H1 (cell line): ENCODE results near the gene MMP24. TPM values are rescaled to one million over a fixed set of nuclear protein-coding genes. Genes with fewer than 3 reads are reported as not detected.

Source experiments
- CTCF ChIA-PET: fragments of 300-600 bp; sonication (Branson Sonifier 250); formaldehyde crosslinking; loops from one replicate; lab custom pipeline; 2021; ENCODE audit not compliant: partially characterized antibody; lab: Charles Lee
- POLR2A ChIA-PET: fragments of 300-600 bp; sonication (Branson Sonifier 250); formaldehyde crosslinking; loops from one replicate; lab custom pipeline; 2021; ENCODE audit warnings: inconsistent platforms; ENCODE audit not compliant: partially characterized antibody; lab: Charles Lee
- DNase-seq, 2 experiments: peaks; one replicate each; pipeline versions ENCODE4 v3.0.0 to v3.0.0-alpha.2; 2010 to 2022; ENCODE audit warnings: low spot score in 2 of 2, low read depth in 1 of 2, mixed read lengths in 1 of 2
- FAIRE-seq: peaks from 2 replicates; lab custom pipeline; 2011; peaks lifted over from hg19 to GRCh38; lab: Jason Lieb, UNC
- H2AFZ ChIP-seq: 2 replicates; pipeline ENCODE4 v1.8.1; 2012; ENCODE audit warnings: low read length, inconsistent platforms
- H2AK5ac ChIP-seq: 2 replicates; pipeline ENCODE4 v1.6.1; 2013; ENCODE audit warnings: low read depth, low read length
- H2BK120ac ChIP-seq: replicated peaks from 2 replicates; pipeline ENCODE3; 2013; ENCODE audit warnings: low read depth, low read length, inconsistent platforms
- H2BK12ac ChIP-seq: 2 replicates; pipeline ENCODE4 v1.6.1; 2013; ENCODE audit warnings: low read depth, low read length
- H2BK15ac ChIP-seq: 2 replicates; pipeline ENCODE4 v1.6.1; 2013; ENCODE audit warnings: low read length
- H2BK20ac ChIP-seq: 2 replicates; pipeline ENCODE4 v1.6.1; 2013; ENCODE audit warnings: low read length
- H2BK5ac ChIP-seq: 2 replicates; pipeline ENCODE4 v1.6.1; 2013; ENCODE audit warnings: low read depth, low read length
- H3K14ac ChIP-seq: 2 replicates; pipeline ENCODE4 v1.6.1; 2013; ENCODE audit warnings: inconsistent platforms; ENCODE audit not compliant: insufficient read length
- H3K18ac ChIP-seq: 2 replicates; pipeline ENCODE4 v1.6.1; 2013; ENCODE audit warnings: low read length; ENCODE audit errors: extremely low read depth
- H3K23ac ChIP-seq: 2 replicates; pipeline ENCODE4 v1.6.1; 2013; ENCODE audit warnings: inconsistent platforms; ENCODE audit not compliant: insufficient read length
- H3K23me2 ChIP-seq: 2 replicates; pipeline ENCODE4 v1.6.1; 2013; ENCODE audit warnings: low read depth, low read length
- H3K27ac ChIP-seq: 2 replicates; pipeline ENCODE4 v1.6.1; 2011; ENCODE audit warnings: low read depth, low read length, inconsistent platforms
- H3K27me3 ChIP-seq, 4 experiments: replicated peaks in 1 of 4; 1 replicate in 1 of 4; 2 replicates in 3 of 4; pipeline versions ENCODE4 v1.6.1 to v1.8.1; 2011 to 2013; ENCODE audit warnings: low read length in 3 of 4, mild to moderate bottlenecking in 3 of 4, inconsistent platforms in 2 of 4, mixed read lengths in 2 of 4, moderate library complexity in 1 of 4; ENCODE audit not compliant: control insufficient read depth in 3 of 4, insufficient read depth in 3 of 4; ENCODE audit errors: extremely low read depth in 1 of 4
- H3K36me3 ChIP-seq, 4 experiments: 2 replicates each; pipeline versions ENCODE4 v1.6.1 to v1.8.1; 2011 to 2013; ENCODE audit warnings: mild to moderate bottlenecking in 4 of 4, low read length in 3 of 4, moderate library complexity in 2 of 4, control low read depth in 1 of 4, inconsistent platforms in 1 of 4; ENCODE audit not compliant: insufficient read depth in 4 of 4, control insufficient read depth in 2 of 4
- H3K4ac ChIP-seq: replicated peaks from 2 replicates; pipeline ENCODE3; 2013; ENCODE audit warnings: low read length, low read depth, mixed read lengths, inconsistent platforms; ENCODE audit not compliant: insufficient read length
- H3K4me1 ChIP-seq, 4 experiments: replicated peaks in 1 of 4; 1 replicate in 1 of 4; 2 replicates in 3 of 4; pipeline versions ENCODE4 v1.6.1 to v1.8.1; 2011 to 2013; ENCODE audit warnings: low read length in 3 of 4, inconsistent platforms in 2 of 4, mixed read lengths in 1 of 4; ENCODE audit not compliant: insufficient read depth in 4 of 4, control insufficient read depth in 3 of 4
- H3K4me2 ChIP-seq, 2 experiments: 2 replicates each; pipeline versions ENCODE4 v1.6.1 to v1.8.1; 2011 to 2013; ENCODE audit warnings: low read depth in 2 of 2, low read length in 2 of 2, control low read depth in 1 of 2, inconsistent platforms in 1 of 2, mild to moderate bottlenecking in 1 of 2; ENCODE audit not compliant: insufficient read depth in 1 of 2
- H3K4me3 ChIP-seq, 4 experiments: fragments of 200-600, 300-600 bp in 1 of 4; sonication (generic), shearing (Covaris generic), sonication (Bioruptor Twin) in 1 of 4; 2 replicates each; pipeline versions ENCODE4 v1.5.1 to v1.8.1; 2011 to 2016; ENCODE audit warnings: low read length in 4 of 4, low read depth in 3 of 4, control low read depth in 2 of 4, inconsistent platforms in 2 of 4, mild to moderate bottlenecking in 2 of 4, mixed read lengths in 1 of 4, moderate library complexity in 1 of 4; ENCODE audit not compliant: insufficient read depth in 2 of 4; ENCODE audit errors: extremely low read depth in 1 of 4
- H3K56ac ChIP-seq: replicated peaks from 2 replicates; pipeline ENCODE3; 2013; ENCODE audit warnings: low read depth, mild to moderate bottlenecking, mixed read lengths, low read length, inconsistent platforms; ENCODE audit not compliant: insufficient read length
- H3K79me1 ChIP-seq: 2 replicates; pipeline ENCODE4 v1.6.1; 2013; ENCODE audit warnings: low read depth, low read length, control low read depth
- H3K79me2 ChIP-seq, 2 experiments: 2 replicates each; pipeline versions ENCODE4 v1.6.1 to v1.8.1; 2012 to 2013; ENCODE audit warnings: low read length in 2 of 2, mild to moderate bottlenecking in 2 of 2, inconsistent platforms in 1 of 2; ENCODE audit not compliant: insufficient read depth in 2 of 2, control insufficient read depth in 1 of 2
- H3K9ac ChIP-seq, 4 experiments: replicated peaks in 1 of 4; 1 replicate in 1 of 4; 2 replicates in 3 of 4; pipeline versions ENCODE4 v1.6.1 to v1.8.1; 2011 to 2013; ENCODE audit warnings: low read depth in 3 of 4, low read length in 3 of 4, control low read depth in 2 of 4, mild to moderate bottlenecking in 2 of 4, moderate library complexity in 2 of 4, inconsistent platforms in 1 of 4; ENCODE audit errors: extremely low read depth in 1 of 4
- H3K9me3 ChIP-seq, 2 experiments: 2 replicates each; pipeline versions ENCODE4 v1.6.1 to v1.8.1; 2012 to 2013; ENCODE audit warnings: mild to moderate bottlenecking in 2 of 2, moderate library complexity in 2 of 2, control low read depth in 1 of 2, inconsistent platforms in 1 of 2, low read depth in 1 of 2, low read length in 1 of 2, mixed read lengths in 1 of 2; ENCODE audit not compliant: insufficient read depth in 2 of 2
- H4K20me1 ChIP-seq, 2 experiments: replicated peaks in 1 of 2; 2 replicates each; pipeline versions ENCODE3 to v1.8.1; 2011 to 2013; ENCODE audit warnings: inconsistent platforms in 2 of 2, low read length in 2 of 2, mild to moderate bottlenecking in 1 of 2; ENCODE audit not compliant: insufficient read depth in 2 of 2, control insufficient read depth in 1 of 2
- H4K5ac ChIP-seq: 2 replicates; pipeline ENCODE4 v1.6.1; 2013; ENCODE audit warnings: low read length, low read depth, mixed read lengths, inconsistent platforms; ENCODE audit not compliant: insufficient read length
- H4K8ac ChIP-seq: 2 replicates; pipeline ENCODE4 v1.8.0; 2013; ENCODE audit warnings: mild to moderate bottlenecking, moderate library complexity, low read length, inconsistent platforms; ENCODE audit not compliant: insufficient read depth; ENCODE audit errors: extremely low read depth
- H4K91ac ChIP-seq: replicated peaks from 2 replicates; pipeline ENCODE3; 2013; ENCODE audit warnings: low read length, mixed read lengths, inconsistent platforms; ENCODE audit not compliant: insufficient read length
- JUN ChIP-seq: IDR thresholded peaks from 2 replicates; pipeline ENCODE4 v1.6.1; 2011; ENCODE audit warnings: low read depth, mild to moderate bottlenecking, improper control_type of control experiment, low read length
- NANOG ChIP-seq: IDR thresholded peaks from 2 replicates; pipeline ENCODE4 v1.6.1; 2011; ENCODE audit warnings: low read length, low read depth, mild to moderate bottlenecking, inconsistent platforms; ENCODE audit not compliant: insufficient read depth, poor library complexity, severe bottlenecking
- NRF1 ChIP-seq: IDR thresholded peaks from 2 replicates; pipeline ENCODE4 v1.6.1; 2011; ENCODE audit warnings: mild to moderate bottlenecking, low read depth, low read length, improper control_type of control experiment
- RFX5 ChIP-seq: IDR thresholded peaks from 2 replicates; pipeline ENCODE4 v1.6.1; 2011; ENCODE audit warnings: low read depth, low read length, improper control_type of control experiment, borderline replicate concordance
- ZNF274 ChIP-seq: IDR thresholded peaks from 2 replicates; pipeline ENCODE4 v1.7.0; 2012; ENCODE audit warnings: low read length, borderline replicate concordance; ENCODE audit errors: extremely low read depth
- WGBS, 2 experiments: shearing (Covaris generic) in 1 of 2; methylation state at CpG; one replicate each; pipeline versions ENCODE4 v1.1.6 to v1.1.7; 2013 to 2015; ENCODE audit warnings: low lambda C conversion rate in 2 of 2, mixed read lengths in 2 of 2, inconsistent platforms in 1 of 2, low coverage in 1 of 2, missing lambda C conversion rate in 1 of 2; ENCODE audit not compliant: insufficient replicate concordance in 2 of 2, insufficient coverage in 1 of 2, insufficient read length in 1 of 2; ENCODE audit errors: extremely low coverage in 1 of 2, missing lambda C conversion rate in 1 of 2; 5-methylcytosine and 5-hydroxymethylcytosine counted together
- polyA plus RNA-seq, 7 experiments: library from polyadenylated mRNA; depleted of rRNA in 3 of 7; stranded (reverse) in 5 of 7; unstranded in 2 of 7; fragments of >200 nt in 5 of 7; fragments of 200-250 nt in 2 of 7; gene quantifications; 1 replicate in 5 of 7; 2 replicates in 1 of 7; 4 replicates in 1 of 7; pipeline versions ENCODE4 v1.2.1 to v1.2.3, GENCODE V29; 2011 to 2013; ENCODE audit warnings: missing spikeins in 2 of 7, mixed read lengths in 2 of 7
- total RNA-seq: library from RNA; stranded (reverse); fragmentation: NEBNext Ultra II Directional; extraction: Animal tissue kit (Norgen Biotek cat#: 25700); gene quantifications from 2 replicates; pipeline ENCODE4 v1.2.1, GENCODE V29; 2021
- TF ChIP-seq, protein P1 (sequence below): IDR thresholded peaks from 2 replicates; pipeline ENCODE4 v1.6.1; 2011; ENCODE audit warnings: low read length, improper control_type of control experiment

MMP24 gene
- total and polyA plus RNA-seq, 2 of the 8 experiments (the other 6 are each of a cell fraction or from before 2014, with no cell fraction given): 18.8 to 21.4 TPM

- Histone ChIP-seq H3K79me1 (no peaks in the 10 kb centered on the region), H2AK5ac (no peak overlapping the region), H2BK12ac (no peak overlapping the region), H3K4me1 (peaks cover 4 to 9% (median 6%) of the 10 kb centered on the region in 4 experiments; a peak in 4 of 7 replicates), H2BK20ac (no peak overlapping the region), H3K79me2 (no peaks in the 10 kb centered on the region), H4K91ac (no peak overlapping the region), H3K9me3 (no peaks in the 10 kb centered on the region), H2BK15ac (peak overlapping the region; percentile 31; the same call in 1 of the 2 replicates), H3K56ac (no peak overlapping the region), H3K18ac (no peak overlapping the region), H3K4me3 (no peak overlapping the region), H3K23ac (no peak overlapping the region), H3K27ac (no peak overlapping the region), H4K20me1 (no peaks in the 10 kb centered on the region), H4K5ac (no peak overlapping the region), H3K14ac (no peak overlapping the region), H4K8ac (peak overlapping the region; percentile 66; the same call in 1 of the 2 replicates), H2AFZ (no peak overlapping the region), H3K4ac (no peak overlapping the region), H2BK5ac (peak overlapping the region; percentile 18; the same call in 1 of the 2 replicates), H3K9ac (no peak overlapping the region), H3K23me2 (no peaks in the 10 kb centered on the region), H2BK120ac (no peak overlapping the region), H3K4me2 (no peak overlapping the region), H3K27me3 (no peaks in the 10 kb centered on the region), H3K36me3 (no peaks in the 10 kb centered on the region)
- FAIRE-seq (no peak), DNase-seq (no peak)
- ChIA-PET POLR2A (interaction anchor here (1.0 to 1.4 kb wide), 5 partner anchors 10 to 45 kb away, joined by 3 to 5 read pairs (median 3); partner anchors contain the start of gene EIF6), CTCF (interaction anchor here (0.6 to 13.8 kb wide), 22 partner anchors 12 to 434 kb away, joined by 3 to 141 read pairs (median 4); partner anchors contain the start of genes EIF6, FAM83C and MMP24OS)
- 88% methylated on average over 13 of the region's 13 CpGs; no CpG with 5 or more reads in 1 of the 2 experiments for WGBS, 2 experiments
- TF ChIP-seq ZNF274 (no peak), RFX5 (no peak), JUN (no peak), NRF1 (no peak), NANOG (no peak)
- TF ChIP-seq, protein P1, sequence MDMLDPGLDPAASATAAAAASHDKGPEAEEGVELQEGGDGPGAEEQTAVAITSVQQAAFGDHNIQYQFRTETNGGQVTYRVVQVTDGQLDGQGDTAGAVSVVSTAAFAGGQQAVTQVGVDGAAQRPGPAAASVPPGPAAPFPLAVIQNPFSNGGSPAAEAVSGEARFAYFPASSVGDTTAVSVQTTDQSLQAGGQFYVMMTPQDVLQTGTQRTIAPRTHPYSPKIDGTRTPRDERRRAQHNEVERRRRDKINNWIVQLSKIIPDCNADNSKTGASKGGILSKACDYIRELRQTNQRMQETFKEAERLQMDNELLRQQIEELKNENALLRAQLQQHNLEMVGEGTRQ: no peak
Observed at GRCh38 chr20:35307666-35308653, 81.5 kb downstream of the MMP24 start.
